ENCODE results near the gene AKAP6. TPM values are rescaled to one million over a fixed set of nuclear protein-coding genes. Genes with fewer than 3 reads are reported as not detected.

AKAP6 gene
- total and polyA plus RNA-seq, 2 experiments from 2014 or later = 0.38 to 0.42 TPM

- no peak for ATAC-seq
- no peak for DNase-seq (ENCODE audit: low spot score)
- no peaks in the 10 kb centered on the region for H3K9me2 ChIP-seq (ENCODE audit: insufficient read depth)
- H3K27ac ChIP-seq (ENCODE audit: low read depth) = no peak overlapping the region
- no peak overlapping the region for H3K4me3 Mint-ChIP-seq
- H4K20me1 ChIP-seq (replicated peaks; ENCODE audit: insufficient read depth) = no peaks in the 10 kb centered on the region
- H3K79me2 ChIP-seq (replicated peaks; ENCODE audit: insufficient read depth) = no peaks in the 10 kb centered on the region
- H3K36me3 Mint-ChIP-seq (ENCODE audit: low read depth) = peaks cover 30% of the 10 kb centered on the region; the same call in 2 of the 3 replicates
- H3K4me2 ChIP-seq = no peak overlapping the region
- TF ChIP-seq ETS1 (IDR thresholded peaks at IDR 0.05) (no peak), CTCF (conservative IDR thresholded peaks at IDR 0.05; ENCODE audit: low read depth in 2 of 2) (no peak), JUNB (IDR thresholded peaks at IDR 0.05; ENCODE audit: unreplicated experiment) (no peak), EZH2 (IDR thresholded peaks at IDR 0.05; ENCODE audit: low read depth, unreplicated experiment) (no peak), NANOG (IDR thresholded peaks at IDR 0.05; ENCODE audit: borderline replicate concordance) (no peak), REST (IDR thresholded peaks at IDR 0.05; ENCODE audit: unreplicated experiment) (no peak), EZH2phosphoT487 (IDR thresholded peaks at IDR 0.05; ENCODE audit: unreplicated experiment) (no peak), ZNF114 (CRISPR knock-in tag; IDR thresholded peaks at IDR 0.05) (no peak)
- H3K27me3 Mint-ChIP-seq (ENCODE audit: insufficient read depth, low read depth, poor library complexity) = peaks cover 2% of the 10 kb centered on the region
- H3K4me3 ChIP-seq = no peak overlapping the region
- H3K27me3 ChIP-seq (ENCODE audit: insufficient read depth) = no peaks in the 10 kb centered on the region
- H3K4me1 Mint-ChIP-seq = no peaks in the 10 kb centered on the region
- H3F3A ChIP-seq (replicated peaks; ENCODE audit: low read depth) = no peaks in the 10 kb centered on the region
- H3K36me3 ChIP-seq (ENCODE audit: insufficient read depth) = 0 out of 2 replicates have a peak, but pooled peaks cover 4% of the 10 kb centered on the region
- H2AFZ ChIP-seq = no peak overlapping the region
- H3K9me3 Mint-ChIP-seq = peaks cover 48% of the 10 kb centered on the region
- no peak overlapping the region for H3K27ac Mint-ChIP-seq
- H3K4me1 ChIP-seq (ENCODE audit: insufficient read depth) = no peaks in the 10 kb centered on the region
These were observed 255.0 kb downstream of the AKAP6 start for GRCh38 chr14:32584079-32584478.

GRCh38 chr14:32587461-32587860 lies 258.4 kb downstream of the AKAP6 start:
- DNase-seq (ENCODE audit: low spot score) (no peak), ATAC-seq (no peak)
- no peaks in the 10 kb centered on the region for H3K4me1 Mint-ChIP-seq
- H2AFZ ChIP-seq = no peak overlapping the region
- no peak overlapping the region for H3K4me3 Mint-ChIP-seq
- H3F3A ChIP-seq (replicated peaks; ENCODE audit: low read depth) = no peaks in the 10 kb centered on the region
- no peaks in the 10 kb centered on the region for H3K4me1 ChIP-seq (ENCODE audit: insufficient read depth)
- no peaks in the 10 kb centered on the region for H3K9me2 ChIP-seq (ENCODE audit: insufficient read depth)
- no peak overlapping the region for H3K27ac Mint-ChIP-seq
- no peak overlapping the region for H3K4me3 ChIP-seq
- H3K9me3 Mint-ChIP-seq = peaks cover 38% of the 10 kb centered on the region
- peaks cover 2% of the 10 kb centered on the region for H3K27me3 Mint-ChIP-seq (ENCODE audit: insufficient read depth, low read depth, poor library complexity)
- no peak overlapping the region for H3K4me2 ChIP-seq
- no peaks in the 10 kb centered on the region for H3K79me2 ChIP-seq (replicated peaks; ENCODE audit: insufficient read depth)
- H3K36me3 Mint-ChIP-seq (ENCODE audit: low read depth) = peaks cover 30% of the 10 kb centered on the region; the same call in 2 of the 3 replicates
- H3K36me3 ChIP-seq (ENCODE audit: insufficient read depth) = 0 out of 2 replicates have a peak, but pooled peaks cover 4% of the 10 kb centered on the region
- no peaks in the 10 kb centered on the region; the same call in 1 of the 2 replicates for H4K20me1 ChIP-seq (replicated peaks; ENCODE audit: insufficient read depth)
- no peak overlapping the region for H3K27ac ChIP-seq (ENCODE audit: low read depth)
- no peaks in the 10 kb centered on the region for H3K27me3 ChIP-seq (ENCODE audit: insufficient read depth)
- TF ChIP-seq NANOG (IDR thresholded peaks at IDR 0.05; ENCODE audit: borderline replicate concordance) = no peak
- no peak for TF ChIP-seq EZH2 (IDR thresholded peaks at IDR 0.05; ENCODE audit: low read depth, unreplicated experiment)
- TF ChIP-seq POLR2AphosphoS5 (IDR thresholded peaks at IDR 0.05; ENCODE audit: low read depth) = no peak
- TF ChIP-seq CREB1 (CRISPR knock-in tag; IDR thresholded peaks at IDR 0.05; ENCODE audit: low read depth) = no peak
- no peak for TF ChIP-seq STAT1 (IDR thresholded peaks at IDR 0.05; ENCODE audit: unreplicated experiment)
- TF ChIP-seq EZH2phosphoT487 (IDR thresholded peaks at IDR 0.05; ENCODE audit: unreplicated experiment) = no peak
- TF ChIP-seq ZNF114 (CRISPR knock-in tag; IDR thresholded peaks at IDR 0.05) = no peak
- no peak for TF ChIP-seq JUNB (IDR thresholded peaks at IDR 0.05; ENCODE audit: unreplicated experiment)
- no peak for TF ChIP-seq ETS1 (IDR thresholded peaks at IDR 0.05)
- no peak for TF ChIP-seq REST (IDR thresholded peaks at IDR 0.05; ENCODE audit: unreplicated experiment)
- no peak for TF ChIP-seq ZNF331 (CRISPR knock-in tag; IDR thresholded peaks at IDR 0.05; ENCODE audit: low read depth)

All from GM23338 (cell line).